GM18520 (cell line): ENCODE results near the gene MAP1A.
"Not testable (repeated sequence)": the region's sequence is repeated elsewhere in the genome, so short reads cannot be mapped to it uniquely, and the experiment has no call there.

ENCODE experiments used
- ATAC-seq: cut with Tn5 transposase; IDR thresholded peaks from one replicate; pipeline ENCODE4 v1.9.1; 2021; ENCODE audit not compliant: unreplicated experiment

The MAP1A gene

GRCh38 chr15:43528542-43529007, 11.2 kb downstream of the MAP1A start:
- ATAC-seq = no peak

GRCh38 chr15:43529141-43529540, 11.7 kb downstream of the MAP1A start:
- ATAC-seq = no peak

GRCh38 chr15:43529587-43530345, 12.4 kb downstream of the MAP1A start:
- ATAC-seq = no peak

- ATAC-seq = no peak
Observed at GRCh38 chr15:43531018-43531670, 13.7 kb downstream of the MAP1A start.

GRCh38 chr15:43532826-43533225, 15.4 kb downstream of the MAP1A start:
- not testable (repeated sequence) for ATAC-seq

GRCh38 chr15:43534897-43535296, 17.5 kb downstream of the MAP1A start:
- no peak for ATAC-seq

GRCh38 chr15:43538091-43538490, 20.7 kb downstream of the MAP1A start:
- ATAC-seq = no peak

GRCh38 chr15:43541785-43542184, 24.4 kb downstream of the MAP1A start:
- ATAC-seq = no peak

- no peak for ATAC-seq
Observed at GRCh38 chr15:43544266-43544665, 26.9 kb downstream of the MAP1A start.

GRCh38 chr15:43545426-43545825, 28.0 kb downstream of the MAP1A start:
- no peak for ATAC-seq

GRCh38 chr15:43547539-43547938, 30.1 kb downstream of the MAP1A start:
- no peak for ATAC-seq

GRCh38 chr15:43550527-43551363, 33.3 kb downstream of the MAP1A start:
- no peak for ATAC-seq

GRCh38 chr15:43552256-43552655, 34.8 kb downstream of the MAP1A start:
- ATAC-seq = no peak

GRCh38 chr15:43552986-43553385, 35.6 kb downstream of the MAP1A start:
- ATAC-seq = no peak

GRCh38 chr15:43562753-43563152, 45.3 kb downstream of the MAP1A start:
- ATAC-seq = not testable (repeated sequence)

- ATAC-seq = not testable (repeated sequence)
Observed at GRCh38 chr15:43563793-43564192, 46.4 kb downstream of the MAP1A start.

GRCh38 chr15:43566615-43567014, 49.2 kb downstream of the MAP1A start:
- not testable (repeated sequence) for ATAC-seq

GRCh38 chr15:43574607-43575006, 57.2 kb downstream of the MAP1A start:
- not testable (repeated sequence) for ATAC-seq
